ENCODE data around the gene PTPRE.
A peak's percentile ranks its signal among the peaks of the same experiment; 100 is the strongest.
"Not testable (repeated sequence)": the region's sequence is repeated elsewhere in the genome, so short reads cannot be mapped to it uniquely, and the experiment has no call there.

Gene PTPRE

DNA sequence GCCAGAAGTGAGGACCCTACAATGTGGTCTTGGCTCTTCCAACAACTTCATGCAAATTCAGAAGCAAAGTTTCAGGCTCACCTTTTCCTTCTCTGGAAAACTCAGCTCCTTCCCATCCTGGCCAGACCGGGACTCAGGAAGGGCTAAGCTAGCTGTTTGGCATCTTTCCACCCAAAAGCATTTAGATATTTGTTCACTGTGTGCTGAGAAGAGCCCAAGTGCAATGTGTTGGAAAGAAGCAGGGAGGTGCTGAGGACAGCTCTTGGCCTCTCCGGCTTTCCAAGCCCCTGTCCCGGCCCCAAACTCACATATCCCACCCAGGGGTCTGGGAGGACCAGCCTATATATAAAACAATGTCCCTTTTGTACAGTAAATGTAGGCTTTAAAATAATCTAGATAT lies 174.8 kb downstream of the PTPRE start:
- no peak for DNase-seq

DNA sequence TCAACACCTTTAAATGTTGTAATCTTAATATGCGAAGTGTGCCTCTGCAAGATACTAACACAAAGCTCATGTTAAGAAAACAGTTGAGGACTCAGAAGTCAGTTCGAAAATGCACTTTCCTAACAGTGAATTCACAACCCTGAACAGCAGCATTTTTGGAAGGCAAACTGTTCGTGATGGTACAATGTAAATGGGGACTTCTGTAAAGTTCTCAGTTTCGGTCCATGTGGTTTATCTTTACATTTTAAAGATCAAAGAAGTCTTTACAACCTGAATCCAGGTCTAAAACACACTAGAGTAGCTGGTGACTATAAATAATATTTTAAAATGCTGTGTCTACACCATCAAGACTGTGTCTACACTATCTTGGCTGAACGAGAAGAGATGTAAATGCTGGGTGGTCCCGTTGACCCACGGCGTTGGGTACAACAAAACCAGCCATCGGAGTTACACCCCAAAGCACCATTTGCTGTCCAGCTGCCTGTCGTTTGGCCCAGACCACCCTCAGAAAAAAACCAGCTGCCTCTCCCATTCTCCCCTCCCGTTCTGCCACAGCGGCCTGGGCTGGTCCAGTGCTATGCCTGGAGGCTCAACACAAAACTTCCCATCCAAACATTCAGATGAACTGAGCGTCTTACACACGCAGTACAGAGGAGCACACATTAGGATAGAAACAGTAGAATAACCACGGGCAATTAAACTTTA lies 176.4 kb downstream of the PTPRE start:
- DNase-seq = no peak

DNA sequence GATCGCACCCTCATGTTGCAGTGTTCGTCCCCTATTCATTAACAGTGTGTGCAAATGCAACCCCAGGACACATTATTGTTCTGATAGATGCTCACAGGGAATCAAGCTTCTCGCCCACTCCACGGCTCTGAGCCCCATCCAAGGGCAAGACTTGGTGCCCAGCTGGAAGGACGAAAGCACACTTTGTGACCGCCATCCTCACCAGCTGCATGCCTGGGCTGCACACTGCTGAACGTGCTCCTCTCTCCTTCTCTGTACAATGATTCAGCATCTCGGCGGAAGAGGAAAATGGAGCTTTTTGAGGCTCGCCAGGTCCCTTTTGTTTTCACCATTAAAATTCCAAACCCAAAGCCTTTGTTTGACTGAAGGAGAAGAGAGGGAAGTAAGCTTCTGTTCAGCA lies 177.5 kb downstream of the PTPRE start:
- DNase-seq = no peak

DNA sequence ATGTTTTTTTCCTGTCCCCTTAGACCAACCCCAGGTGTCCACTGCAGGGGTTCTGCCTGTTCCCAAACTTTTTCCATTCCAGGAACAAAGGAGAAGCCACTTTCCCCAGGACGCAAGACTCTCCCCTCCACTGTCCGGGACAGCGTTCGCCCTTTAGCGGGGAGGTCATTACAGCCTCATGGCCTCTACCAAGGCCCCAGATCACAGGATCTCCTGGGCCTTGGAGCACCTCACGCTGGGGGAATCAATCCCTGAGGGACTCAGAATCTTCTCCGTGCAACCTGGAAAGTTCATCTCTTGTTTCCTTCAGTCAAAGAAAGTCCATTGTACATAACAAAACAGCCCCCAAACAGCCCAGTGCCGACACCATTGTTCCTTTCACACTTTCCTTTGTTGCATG lies 178.1 kb downstream of the PTPRE start:
- no peak for DNase-seq

DNA sequence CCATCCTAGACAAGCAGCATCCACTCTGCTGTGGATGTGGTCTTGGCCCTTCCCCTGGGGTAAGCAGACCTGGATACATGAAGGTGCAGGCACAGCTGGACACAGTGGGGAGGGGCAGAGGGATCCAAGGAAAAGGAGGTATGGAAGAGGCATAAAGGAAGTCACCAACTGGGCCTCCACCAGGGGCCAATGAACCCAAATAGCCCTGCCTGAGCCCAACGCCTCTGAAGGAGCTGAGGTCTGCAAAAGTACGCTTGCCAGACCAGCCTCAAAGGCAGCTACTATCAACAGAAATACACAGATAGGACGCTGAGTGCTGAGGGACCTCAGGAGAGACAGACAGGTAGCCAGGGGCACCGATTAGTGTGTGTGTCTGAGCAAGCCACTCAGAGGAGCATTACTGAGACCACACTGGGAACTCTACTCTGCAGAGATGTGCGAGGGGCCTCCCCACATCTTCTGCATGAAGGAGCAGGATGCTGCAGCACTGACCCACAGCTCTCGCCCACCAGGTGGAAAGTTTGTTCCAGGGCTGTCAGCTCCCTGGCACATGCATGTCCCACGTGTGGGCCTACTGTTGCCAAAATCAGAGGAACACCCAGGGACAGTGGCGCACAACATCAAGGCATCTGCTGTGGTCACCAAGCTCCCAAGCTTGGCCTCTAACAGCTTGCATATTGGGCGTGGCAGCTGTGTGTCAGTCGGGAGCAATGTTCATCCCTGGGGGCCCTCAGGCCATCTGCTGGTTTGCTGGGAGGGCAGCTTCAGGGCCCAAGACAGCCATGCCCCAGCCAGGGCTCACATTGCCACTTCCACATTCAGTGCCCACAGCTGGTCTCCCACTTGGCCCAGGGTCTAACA lies 179.3 kb downstream of the PTPRE start:
- DNase-seq = no peak

DNA sequence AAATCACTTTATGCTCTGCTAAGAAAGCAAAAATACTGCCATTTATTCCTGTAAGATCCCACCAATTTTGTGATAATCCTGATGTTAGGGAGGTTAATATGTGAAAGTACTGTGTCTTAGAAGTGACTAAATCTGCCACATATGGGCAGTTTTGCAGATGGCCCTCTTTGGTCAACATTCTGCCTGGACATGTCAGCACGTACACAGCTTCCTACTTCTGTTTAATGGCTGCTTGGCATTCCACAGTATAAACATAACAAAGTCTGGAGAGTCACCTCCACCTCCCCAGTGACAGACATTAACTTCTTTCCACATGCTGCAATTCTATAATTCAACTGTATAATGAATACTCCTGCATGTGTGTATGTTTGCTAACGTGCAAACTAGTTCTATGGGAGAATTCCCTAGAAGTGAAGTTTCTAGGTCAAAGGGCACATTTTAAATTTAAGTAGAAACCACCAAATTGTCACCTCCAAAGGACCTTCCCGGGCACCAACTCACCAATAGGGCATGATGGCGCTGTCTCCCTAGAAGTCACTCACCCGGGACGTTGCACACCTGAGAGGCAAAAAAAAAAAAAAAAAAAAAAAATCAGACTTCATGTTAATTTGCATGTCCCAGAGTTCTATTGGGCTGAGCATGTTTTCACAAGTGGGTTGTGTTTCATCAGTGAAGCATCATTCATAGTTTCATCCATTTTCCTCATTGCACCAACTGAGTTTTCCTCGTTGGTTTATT lies 180.4 kb downstream of the PTPRE start:
- no peak for DNase-seq

DNA sequence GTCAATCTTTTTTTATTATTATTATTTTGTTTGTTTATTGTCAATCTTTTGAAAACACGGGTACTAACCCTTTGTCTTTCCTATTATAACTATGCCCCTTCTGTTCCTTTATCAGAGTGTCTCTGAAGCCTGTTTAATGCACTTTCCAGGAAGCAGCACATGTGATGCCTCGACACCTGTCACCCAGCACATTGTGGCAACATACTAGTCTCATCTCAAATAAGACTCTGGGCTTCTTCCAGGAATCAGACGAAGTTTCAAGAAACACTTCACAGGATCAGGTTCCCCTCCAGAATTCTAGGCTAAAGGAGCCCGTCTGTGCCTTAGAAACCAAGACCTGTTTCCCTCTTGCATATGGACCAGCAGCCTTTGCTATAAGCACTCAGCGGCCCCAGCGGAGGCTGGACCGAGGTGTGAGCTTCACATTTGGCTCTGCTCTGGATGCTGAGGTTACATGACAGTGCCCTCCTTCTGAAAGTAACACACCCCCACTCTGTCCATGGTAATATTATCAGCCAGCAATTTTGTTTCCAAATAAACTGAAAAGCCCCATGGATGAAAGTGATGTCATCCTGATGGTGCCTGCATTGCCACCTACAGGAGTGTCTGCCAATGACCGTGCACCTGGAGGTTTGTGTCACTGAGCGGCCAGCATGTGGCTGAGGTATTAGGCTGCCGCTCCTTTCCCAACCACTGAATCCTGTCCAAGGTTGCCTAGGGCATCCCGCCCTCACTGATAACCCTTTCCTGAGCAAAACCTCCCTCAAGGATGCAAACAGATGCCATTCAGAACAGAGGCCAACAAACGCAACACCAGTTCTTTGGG lies 181.2 kb downstream of the PTPRE start:
- no peak for DNase-seq

DNA sequence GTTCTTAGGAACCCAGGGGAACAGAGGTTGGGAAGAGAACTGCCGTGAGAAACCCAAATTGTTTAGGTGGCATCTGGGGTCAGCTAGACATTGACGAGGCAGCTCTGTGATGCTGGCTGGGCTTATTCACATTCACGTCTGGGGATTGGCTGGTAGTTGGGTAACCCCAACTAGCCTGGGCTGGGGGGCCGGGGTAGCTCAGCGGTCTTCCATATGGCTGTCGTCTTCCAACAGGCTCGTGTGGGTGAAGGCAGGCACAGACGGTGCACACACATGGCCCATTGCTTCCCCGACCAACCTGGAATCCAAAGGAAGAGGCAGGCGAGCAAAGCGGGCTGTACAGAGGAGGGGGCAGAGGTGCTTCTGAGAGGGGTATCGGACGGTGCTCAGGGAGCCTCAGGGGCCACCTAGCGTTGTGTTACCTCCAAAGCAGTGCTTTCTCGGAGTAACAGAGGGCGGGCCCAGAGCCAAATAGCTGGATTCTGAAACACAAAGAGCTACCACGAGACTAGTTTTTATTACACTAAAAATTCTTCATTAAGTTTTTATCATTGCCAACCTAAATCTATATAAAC lies 184.8 kb downstream of the PTPRE start:
- no peak for DNase-seq

DNA sequence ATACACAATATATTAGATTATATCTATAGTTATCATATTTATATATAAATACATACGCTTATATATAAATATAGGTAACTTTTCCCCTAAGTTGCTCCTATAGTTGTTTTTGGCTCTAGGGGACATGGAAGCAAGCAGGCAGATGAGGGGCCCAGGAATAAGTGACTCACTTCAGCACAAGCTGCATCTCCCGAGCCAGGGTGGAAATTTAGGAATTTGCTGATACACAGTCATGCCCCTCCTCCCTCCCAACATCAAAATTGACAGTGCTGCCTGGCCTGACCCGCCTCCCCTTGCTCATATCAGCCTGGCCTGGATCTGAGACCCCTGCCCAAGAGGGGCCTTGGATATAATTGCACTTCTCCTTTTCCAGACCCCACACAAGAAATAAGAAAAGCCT lies 185.6 kb downstream of the PTPRE start:
- DNase-seq = no peak

DNA sequence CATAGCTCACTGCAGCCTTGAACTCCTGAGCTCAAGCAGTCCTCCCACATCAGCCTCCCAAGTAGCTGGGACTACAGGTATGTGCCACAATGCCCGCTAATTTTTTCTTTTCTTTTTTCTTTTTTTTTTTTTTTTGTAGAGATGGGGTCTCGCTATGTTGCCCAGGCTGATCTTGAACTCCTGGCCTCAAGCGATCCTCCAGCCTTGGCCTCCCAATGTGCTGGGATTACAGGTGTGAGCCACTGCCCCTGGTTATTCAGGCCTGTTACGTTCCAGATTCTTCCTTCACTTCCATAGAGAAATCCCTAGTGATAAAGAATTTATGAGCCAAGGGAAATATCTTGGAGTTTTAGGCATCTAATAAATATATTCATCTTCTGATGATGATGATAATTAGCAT lies 187.7 kb downstream of the PTPRE start:
- not testable (repeated sequence) for DNase-seq

DNA sequence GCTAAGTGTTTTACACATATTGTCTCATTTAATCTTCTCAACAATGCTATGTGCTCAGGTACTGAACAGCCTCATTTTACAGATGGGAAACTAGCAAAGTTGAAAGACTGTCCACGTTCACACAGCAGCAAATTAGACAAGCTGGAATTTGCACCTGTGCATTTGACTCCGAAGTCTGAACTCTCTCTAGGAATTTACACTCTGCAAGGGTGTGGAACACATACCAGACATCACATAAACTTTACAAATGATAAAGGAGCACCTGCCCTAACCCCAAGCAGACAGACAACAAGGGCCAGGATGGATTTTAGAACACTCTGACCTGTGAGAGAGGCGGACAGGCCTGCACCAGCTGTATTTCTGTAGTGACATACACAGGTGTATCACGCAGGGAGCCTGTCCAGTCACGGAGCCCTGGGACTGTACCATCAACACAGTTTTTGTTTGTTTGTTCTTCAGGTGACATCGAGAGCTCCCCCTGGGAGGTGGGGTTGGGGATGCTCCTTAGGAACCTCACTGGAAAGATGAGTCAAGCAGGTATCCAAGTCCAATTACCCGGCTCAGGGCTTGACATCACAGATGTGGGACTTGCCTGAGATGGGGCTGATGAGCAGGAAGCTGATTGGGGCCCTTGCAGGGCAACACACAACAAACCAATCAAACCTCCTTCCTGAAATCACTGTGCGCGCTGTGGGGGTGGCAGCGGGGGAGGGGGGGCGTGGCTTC lies 188.3 kb downstream of the PTPRE start:
- DNase-seq = peak; percentile 24 to 35

DNA sequence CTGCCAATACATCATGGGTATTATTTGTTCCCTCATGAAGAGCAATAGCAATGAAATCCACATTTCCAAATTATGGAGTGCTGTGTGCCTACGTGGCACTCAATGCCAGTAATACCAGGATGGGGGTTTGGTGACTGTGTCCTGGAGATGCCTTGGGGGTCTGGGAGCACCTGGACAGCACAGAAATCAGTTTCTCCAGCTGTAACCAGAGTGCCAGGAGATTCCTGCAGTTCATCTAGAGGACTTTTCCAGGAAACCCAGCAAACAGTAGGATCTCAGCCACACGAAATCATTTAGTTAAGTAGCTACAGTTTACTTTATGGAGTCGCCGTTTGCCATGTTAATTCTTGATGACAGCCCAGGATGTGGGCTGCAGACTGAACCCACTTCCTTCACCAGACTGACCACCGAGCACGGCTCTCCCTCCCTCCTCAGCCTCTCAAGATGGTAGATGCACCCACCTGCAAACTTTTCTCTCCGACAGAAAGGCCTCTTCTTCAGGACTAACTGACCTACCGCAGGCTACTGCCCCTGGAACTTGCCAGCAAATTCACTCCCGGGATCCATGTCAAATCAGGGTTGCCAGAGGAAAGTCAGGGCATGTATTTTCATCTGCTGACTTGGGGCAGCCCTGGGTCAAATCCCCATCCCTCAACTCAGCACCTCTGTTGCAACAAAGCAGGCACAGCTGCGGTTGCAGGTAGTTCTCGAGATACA lies 189.0 kb downstream of the PTPRE start:
- no peak for DNase-seq

DNA sequence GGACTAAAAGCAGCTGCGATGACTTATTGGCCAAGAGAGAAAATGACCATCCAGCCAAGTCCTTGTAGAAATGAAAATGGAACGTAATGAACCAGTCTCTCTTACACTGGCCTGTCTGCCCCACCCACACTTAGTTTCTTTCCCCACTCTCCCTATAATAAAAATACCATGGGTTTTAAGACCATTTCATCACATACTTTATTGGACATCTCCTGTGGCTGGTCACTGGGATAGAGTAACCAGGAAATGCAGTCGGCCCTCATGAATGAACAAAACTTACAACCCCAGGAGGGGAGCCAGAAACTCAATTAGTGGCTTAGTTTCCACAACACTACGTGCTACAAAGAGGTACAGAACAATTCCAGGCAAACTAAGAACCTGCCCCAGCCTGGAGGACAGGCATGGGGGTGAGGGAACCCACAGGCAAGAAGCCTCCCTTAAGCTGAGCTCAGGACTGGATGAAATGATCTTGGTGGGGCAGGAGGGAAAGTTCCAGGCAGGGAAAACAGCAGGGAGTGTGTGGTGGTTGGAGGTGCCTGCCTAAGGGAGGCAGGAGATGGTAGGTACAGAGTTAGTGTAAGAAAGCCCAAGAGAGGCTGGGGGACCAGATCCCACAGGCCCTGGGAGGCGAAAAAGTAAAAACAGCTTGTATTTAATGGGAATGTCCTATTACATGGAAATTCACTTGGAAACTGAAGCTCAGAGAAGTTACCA lies 189.7 kb downstream of the PTPRE start:
- no peak for DNase-seq

DNA sequence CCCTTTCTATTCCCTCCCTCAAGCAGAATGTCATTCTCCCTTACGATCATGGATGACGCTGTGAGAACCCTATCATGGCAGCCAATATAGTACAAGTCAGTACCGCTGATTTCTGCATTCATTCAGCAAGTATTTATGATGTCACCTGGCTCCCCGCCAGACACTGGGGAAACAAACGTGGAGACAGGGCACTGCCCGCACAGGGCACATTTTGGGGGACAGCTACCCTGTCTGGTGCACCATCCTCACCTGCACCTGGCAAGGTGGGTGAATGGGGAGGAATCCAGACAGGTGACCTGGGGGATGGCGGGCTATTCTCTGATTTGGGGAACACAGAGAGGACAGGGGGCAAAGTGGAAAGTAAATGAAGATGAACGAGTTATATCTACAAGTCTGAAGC lies 190.9 kb downstream of the PTPRE start:
- DNase-seq = no peak

DNA sequence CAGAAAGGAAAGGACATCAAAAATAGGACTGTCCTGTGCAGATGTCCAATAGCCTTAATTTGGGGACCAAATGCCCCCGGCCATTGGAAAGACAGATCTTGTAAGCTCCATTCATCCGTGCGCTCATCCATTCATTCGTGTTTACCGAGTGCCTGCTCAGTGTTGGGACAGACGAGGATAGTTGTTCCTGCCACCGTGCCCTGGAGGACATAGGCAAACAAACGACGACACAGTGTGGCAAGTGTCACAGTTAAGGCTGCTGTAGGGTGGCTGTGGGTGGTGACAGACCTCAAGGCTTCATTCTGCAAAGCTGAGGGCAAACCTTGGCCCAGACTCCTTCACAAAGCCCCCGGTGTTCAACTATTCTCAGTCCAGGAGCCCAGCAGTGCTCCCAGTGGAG lies 191.7 kb downstream of the PTPRE start:
- no peak for DNase-seq

DNA sequence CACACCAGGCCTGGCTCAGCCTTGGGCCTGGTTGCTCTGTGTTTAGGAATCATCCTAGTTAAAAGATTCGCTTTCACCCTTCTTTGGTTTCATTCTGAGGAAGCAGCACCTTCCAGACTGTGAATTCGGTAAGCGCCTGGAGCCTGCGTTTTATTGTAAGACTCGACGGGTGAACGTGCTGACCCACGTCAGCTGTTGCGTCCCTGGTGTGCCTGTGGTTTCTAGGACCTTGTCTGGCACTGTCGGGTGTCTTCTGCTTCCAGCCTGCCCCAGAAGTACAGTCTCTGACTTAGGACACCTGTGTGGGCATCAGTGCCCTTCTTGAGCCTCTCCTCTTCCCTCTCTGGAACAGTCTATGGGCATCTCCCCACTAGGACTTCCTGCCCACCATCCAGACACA lies 193.0 kb downstream of the PTPRE start:
- DNase-seq = no peak

DNA sequence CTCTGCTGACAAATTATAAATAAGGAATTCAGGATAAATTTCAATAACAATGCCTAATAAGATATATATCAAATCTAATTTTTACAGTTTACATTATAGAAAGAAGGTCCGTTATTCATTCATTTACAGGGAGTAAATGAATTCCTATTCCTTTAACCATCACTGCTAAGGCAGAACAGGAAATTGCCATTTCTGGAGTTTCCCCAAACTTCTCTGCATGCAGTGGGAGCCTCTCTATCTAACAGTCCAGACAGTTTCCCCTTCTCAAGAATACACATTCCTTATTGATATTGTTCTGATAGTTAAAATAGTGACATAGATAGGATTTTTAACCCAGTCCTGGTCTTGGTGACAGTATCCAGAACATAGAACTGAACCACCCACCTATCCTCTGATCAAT lies 195.0 kb downstream of the PTPRE start:
- no peak for DNase-seq

DNA sequence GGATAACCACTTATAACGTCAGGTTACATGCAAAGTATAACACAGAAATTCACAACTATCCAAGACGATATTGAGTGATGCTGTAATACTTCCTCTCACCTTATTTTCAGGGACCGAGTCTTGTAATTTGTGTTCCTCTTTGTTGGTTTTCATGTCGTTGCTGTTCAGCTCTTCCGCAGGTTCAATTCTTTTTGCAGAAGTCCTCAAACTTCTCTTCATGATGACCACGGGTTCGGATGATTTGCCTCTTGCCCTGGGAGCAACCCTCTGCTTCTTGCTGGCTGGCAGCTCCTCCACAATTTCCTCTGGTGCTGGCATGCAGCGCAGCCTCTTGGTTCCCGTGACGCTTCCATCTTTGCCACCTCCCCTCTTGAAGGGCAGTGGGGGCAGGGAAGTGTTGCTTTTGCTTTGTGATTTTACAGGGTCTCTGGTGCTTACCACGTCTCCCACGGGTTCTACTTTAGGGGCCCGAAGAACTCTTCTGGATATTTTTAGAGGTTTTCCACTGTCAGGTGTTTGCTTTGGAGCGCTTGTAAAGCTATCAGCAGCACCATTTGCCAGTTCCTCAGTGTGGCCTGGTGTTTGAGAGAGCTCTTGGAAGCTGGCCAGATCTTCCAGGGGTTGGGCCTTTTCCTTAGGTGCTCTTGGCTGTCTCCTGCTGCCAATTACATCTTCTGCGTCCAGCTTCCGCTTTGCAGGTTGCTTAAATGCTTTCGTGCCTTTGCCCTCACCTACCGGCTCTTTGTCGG lies 195.8 kb downstream of the PTPRE start:
- DNase-seq = no peak

DNA sequence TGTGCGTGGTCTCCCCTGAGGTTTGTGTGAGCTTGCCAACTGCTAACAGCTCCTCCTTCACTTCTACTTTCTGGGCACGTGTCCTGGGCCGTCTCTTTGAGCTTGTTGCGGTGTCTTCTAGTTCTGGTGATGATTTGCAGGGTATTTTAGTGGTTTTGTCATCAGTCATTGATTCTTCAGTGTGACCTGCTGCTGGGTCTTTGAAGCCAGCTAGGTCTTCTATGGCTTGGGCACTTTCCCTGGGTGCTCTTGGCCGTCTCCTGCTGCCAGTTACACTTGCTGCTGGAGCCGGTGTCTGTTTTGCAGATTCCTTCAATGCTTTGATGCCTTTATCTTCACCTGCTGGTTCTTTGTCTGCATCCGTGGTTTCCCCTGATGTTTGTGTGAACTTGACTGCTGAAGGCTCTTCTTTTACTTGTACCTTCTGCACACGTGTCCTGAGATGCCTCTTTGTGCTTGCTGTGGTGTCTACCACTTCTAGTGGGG lies 196.4 kb downstream of the PTPRE start:
- DNase-seq = no peak

All from activated CD4-positive, alpha-beta T cell treated with anti-CD3 and anti-CD28 coated beads for 4 hours (primary cell).